ENCODE measurements around the gene KIN. TPM values are rescaled to one million over a fixed set of nuclear protein-coding genes. Genes with fewer than 3 reads are reported as not detected.
"Not testable (repeated sequence)": the region's sequence is repeated elsewhere in the genome, so short reads cannot be mapped to it uniquely, and the experiment has no call there.

The KIN gene
- total and polyA plus RNA-seq, 8 donors = 4.1 to 51.9 (median 10.5) TPM

- Histone ChIP-seq H3K4me1 (peaks cover 0 to 3% (median 0%) of the 10 kb centered on the region in 4 donors), H3K27ac (no peak overlapping the region), H3K36me3 (peaks cover 34 to 100% (median 99%) of the 10 kb centered on the region in 4 donors), H3K4me3 (no peak overlapping the region), H3K9me3 (no peaks in the 10 kb centered on the region), H3K27me3 (no peaks in the 10 kb centered on the region)
- WGBS, 5 donors = 70 to 86% (median 82%) methylated on average over 5 of the region's 5 CpGs
- intact Hi-C loops (cut with DNase I; ENCODE audit: low total_unique reads) = no loop called here
- no peak for TF ChIP-seq POLR2A (IDR thresholded peaks at IDR 0.05)
- DNase-seq = no peak
Measured at GRCh38 chr10:7763929-7764328, 23.9 kb downstream of the KIN start.

- 49 to 73% (median 60%) methylated on average over 7 of the region's 7 CpGs for WGBS, 5 donors
- H3K4me1 ChIP-seq = no peaks in the 10 kb centered on the region
- intact Hi-C loops (cut with DNase I; ENCODE audit: low total_unique reads) = no loop called here
- DNase-seq = peak; percentile 34 to 40
- TF ChIP-seq POLR2AphosphoS5 (IDR thresholded peaks at IDR 0.05) (no peak), CTCF (IDR thresholded peaks at IDR 0.05) (peak in 2 of 7 experiments; percentile 11 to 27)
- H3K27me3 ChIP-seq = no peaks in the 10 kb centered on the region
- no peak overlapping the region for H3K4me3 ChIP-seq
- no peak overlapping the region for H3K27ac ChIP-seq
- H3K36me3 ChIP-seq = peaks cover 37 to 97% (median 96%) of the 10 kb centered on the region in 4 donors
- no peaks in the 10 kb centered on the region for H3K9me3 ChIP-seq
Measured at GRCh38 chr10:7756360-7756992, 31.3 kb downstream of the KIN start.

GRCh38 chr10:7755103-7755502 is 32.7 kb downstream of the KIN start:
- Histone ChIP-seq H3K27ac (no peak overlapping the region), H3K36me3 (peaks cover 33 to 97% (median 96%) of the 10 kb centered on the region in 4 donors)
- intact Hi-C loops (cut with DNase I; ENCODE audit: low total_unique reads) = no loop called here

GRCh38 chr10:7752251-7752650 is 35.5 kb downstream of the KIN start:
- WGBS, 5 donors = 92 to 97% (median 94%) methylated on average over 6 of the region's 6 CpGs
- H3K27ac ChIP-seq = no peak overlapping the region
- no peaks in the 10 kb centered on the region for H3K27me3 ChIP-seq
- DNase-seq = no peak
- no peaks in the 10 kb centered on the region for H3K4me1 ChIP-seq
- TF ChIP-seq CTCF (IDR thresholded peaks at IDR 0.05) = no peak
- TF ChIP-seq POLR2A (IDR thresholded peaks at IDR 0.05) = no peak
- no peak for TF ChIP-seq EP300 (IDR thresholded peaks at IDR 0.05)
- TF ChIP-seq POLR2AphosphoS5 (IDR thresholded peaks at IDR 0.05) = no peak
- intact Hi-C loops (cut with DNase I; ENCODE audit: low total_unique reads) = no loop called here
- H3K4me3 ChIP-seq = no peak overlapping the region
- H3K9me3 ChIP-seq = no peaks in the 10 kb centered on the region
- peaks cover 28 to 75% (median 71%) of the 10 kb centered on the region in 4 donors for H3K36me3 ChIP-seq

More at GRCh38 chr10:7755103-7755502, 32.7 kb downstream of the KIN start:
- H3K9me3 ChIP-seq = no peaks in the 10 kb centered on the region
- TF ChIP-seq POLR2A (IDR thresholded peaks at IDR 0.05) = no peak
- H3K4me3 ChIP-seq = no peak overlapping the region
- H3K4me1 ChIP-seq = no peaks in the 10 kb centered on the region
- no peak for DNase-seq
- no peaks in the 10 kb centered on the region for H3K27me3 ChIP-seq
- WGBS, 5 donors = 78 to 99% (median 98%) methylated on average over 3 of the region's 3 CpGs

- Histone ChIP-seq H3K9me3 (no peaks in the 10 kb centered on the region), H3K4me3 (no peak overlapping the region), H3K36me3 (peaks cover 25 to 55% (median 51%) of the 10 kb centered on the region in 4 donors), H3K27ac (no peak overlapping the region), H3K27me3 (no peaks in the 10 kb centered on the region), H3K4me1 (no peaks in the 10 kb centered on the region)
- intact Hi-C loops (cut with DNase I; ENCODE audit: low total_unique reads) = no loop called here
- TF ChIP-seq POLR2A (IDR thresholded peaks at IDR 0.05) (no peak), EP300 (IDR thresholded peaks at IDR 0.05) (no peak), POLR2AphosphoS5 (IDR thresholded peaks at IDR 0.05) (no peak), CTCF (IDR thresholded peaks at IDR 0.05) (no peak)
- 92 to 99% (median 97%) methylated on average over 5 of the region's 5 CpGs for WGBS, 5 donors
- DNase-seq = no peak
Measured at GRCh38 chr10:7750222-7750621, 37.6 kb downstream of the KIN start.

- DNase-seq; H3K4me1 ChIP-seq; H3K27me3 ChIP-seq; H3K4me3 ChIP-seq; H3K9me3 ChIP-seq; intact Hi-C loops (cut with DNase I; ENCODE audit: low total_unique reads); H3K27ac ChIP-seq: not testable (repeated sequence)
- WGBS, 5 donors = 88 to 94% (median 90%) methylated on average over 7 of the region's 7 CpGs
- peaks cover 13 to 39% (median 35%) of the 10 kb centered on the region in 4 donors for H3K36me3 ChIP-seq
Measured at GRCh38 chr10:7748637-7749036, 39.2 kb downstream of the KIN start.
